Body of pancreas (tissue), 4 donors: ENCODE results near the gene SLC15A4.

Experiments used
- CTCF ChIP-seq, 7 experiments: fragments of 450-650 bp in 4 of 7; fragments of 200-600 bp in 3 of 7; sonication (generic) in 3 of 7; IDR thresholded peaks; one replicate each; pipeline ENCODE4 v1.5.1; 2016 to 2019; ENCODE audit warnings: antibody characterized with exemption in 7 of 7
- POLR2A ChIP-seq, 3 donors: fragments of 450-650 bp; IDR thresholded peaks; one replicate each; pipeline ENCODE4 v1.6.1; 2016; ENCODE audit warnings: antibody characterized with exemption in 3 of 3, mild to moderate bottlenecking in 2 of 3

- TF ChIP-seq CTCF (IDR thresholded peaks at IDR 0.05) (no peak), POLR2A (IDR thresholded peaks at IDR 0.05) (no peak)
Measured at GRCh38 chr12:128856791-128857078, 33.0 kb upstream of the SLC15A4 start.
